H9 (cell line): ENCODE measurements around the gene TUNAR. TPM values are rescaled to one million over a fixed set of nuclear protein-coding genes. Genes with fewer than 3 reads are reported as not detected.

Experiments used
- DNase-seq: peaks from one replicate; pipeline ENCODE4 v3.0.0-alpha.2; 2017
- H2AFZ ChIP-seq: one replicate; pipeline ENCODE4 v1.6.1; 2013; ENCODE audit warnings: mild to moderate bottlenecking, low read length, control low read depth, moderate library complexity
- H2AK5ac ChIP-seq: 2 replicates; pipeline ENCODE4 v1.6.1; 2013; ENCODE audit warnings: low read length, control low read depth, mixed read lengths; ENCODE audit not compliant: insufficient read length
- H2BK120ac ChIP-seq: one replicate; pipeline ENCODE4 v1.6.1; 2013; ENCODE audit warnings: low read depth, mild to moderate bottlenecking, low read length, control low read depth, inconsistent platforms; ENCODE audit not compliant: poor library complexity, severe bottlenecking
- H2BK12ac ChIP-seq: 2 replicates; pipeline ENCODE4 v1.6.1; 2013; ENCODE audit warnings: low read length, control low read depth, mixed read lengths, low read depth; ENCODE audit not compliant: insufficient read length
- H2BK15ac ChIP-seq: 2 replicates; pipeline ENCODE4 v1.6.1; 2013; ENCODE audit warnings: low read depth, low read length, control low read depth
- H2BK20ac ChIP-seq: one replicate; pipeline ENCODE4 v1.6.1; 2013; ENCODE audit warnings: low read depth, mild to moderate bottlenecking, low read length, control low read depth, inconsistent platforms; ENCODE audit not compliant: poor library complexity, severe bottlenecking
- H2BK5ac ChIP-seq: 2 replicates; pipeline ENCODE4 v1.6.1; 2013; ENCODE audit warnings: low read length, control low read depth, mixed read lengths; ENCODE audit not compliant: insufficient read length
- H3K14ac ChIP-seq: 2 replicates; pipeline ENCODE4 v1.6.1; 2013; ENCODE audit warnings: low read length, control low read depth; ENCODE audit not compliant: insufficient read depth
- H3K18ac ChIP-seq: 2 replicates; pipeline ENCODE4 v1.6.1; 2013; ENCODE audit warnings: low read depth, mild to moderate bottlenecking, mixed read lengths, low read length, control low read depth; ENCODE audit not compliant: insufficient read length
- H3K23ac ChIP-seq: 2 replicates; pipeline ENCODE4 v1.6.1; 2013; ENCODE audit warnings: low read length, control low read depth, mixed read lengths, low read depth; ENCODE audit not compliant: insufficient read length
- H3K23me2 ChIP-seq: 2 replicates; pipeline ENCODE4 v1.6.1; 2013; ENCODE audit warnings: low read depth, mild to moderate bottlenecking, mixed read lengths, low read length, control low read depth; ENCODE audit not compliant: insufficient read length, poor library complexity, severe bottlenecking
- H3K27ac ChIP-seq: 2 replicates; pipeline ENCODE4 v1.5.1; 2013; ENCODE audit warnings: low read length, control low read depth, mixed read lengths, low read depth; ENCODE audit not compliant: insufficient read length
- H3K27me3 ChIP-seq: 2 replicates; pipeline ENCODE4 v1.6.1; 2013; ENCODE audit warnings: low read length, control low read depth, inconsistent platforms; ENCODE audit not compliant: insufficient read depth
- H3K4ac ChIP-seq: 2 replicates; pipeline ENCODE4 v1.6.1; 2013; ENCODE audit warnings: low read depth, mild to moderate bottlenecking, control low read depth, inconsistent platforms, low read length, moderate library complexity
- H3K4me1 ChIP-seq: 2 replicates; pipeline ENCODE4 v1.6.1; 2013; ENCODE audit warnings: low read length, control low read depth, inconsistent platforms; ENCODE audit not compliant: insufficient read depth
- H3K4me2 ChIP-seq: 2 replicates; pipeline ENCODE4 v1.6.1; 2013; ENCODE audit warnings: low read length, control low read depth, mixed read lengths; ENCODE audit not compliant: insufficient read length, insufficient read depth
- H3K56ac ChIP-seq: 2 replicates; pipeline ENCODE4 v1.6.1; 2013; ENCODE audit warnings: low read depth, mild to moderate bottlenecking, mixed read lengths, low read length, control low read depth; ENCODE audit not compliant: insufficient read length
- H3K79me1 ChIP-seq: 2 replicates; pipeline ENCODE4 v1.6.1; 2013; ENCODE audit warnings: low read depth, mild to moderate bottlenecking, moderate library complexity, low read length, control low read depth, inconsistent platforms; ENCODE audit not compliant: insufficient read depth, poor library complexity, severe bottlenecking
- H3K79me2 ChIP-seq: 2 replicates; pipeline ENCODE4 v1.6.1; 2013; ENCODE audit warnings: low read length, control low read depth, inconsistent platforms; ENCODE audit not compliant: insufficient read depth
- H3K9ac ChIP-seq: 2 replicates; pipeline ENCODE4 v1.6.1; 2013; ENCODE audit warnings: low read length, control low read depth, mixed read lengths; ENCODE audit not compliant: insufficient read length; ENCODE audit errors: extremely low read depth
- H3K9me3 ChIP-seq: one replicate; pipeline ENCODE4 v1.6.1; 2013; ENCODE audit warnings: low read depth, low read length, inconsistent platforms; ENCODE audit not compliant: control insufficient read depth
- H3T11ph ChIP-seq: one replicate; pipeline ENCODE4 v1.6.1; 2013; ENCODE audit warnings: mild to moderate bottlenecking, low read length, control low read depth, inconsistent platforms
- H4K20me1 ChIP-seq: one replicate; pipeline ENCODE4 v1.6.1; 2013; ENCODE audit not compliant: control insufficient read depth, insufficient read length, insufficient read depth
- H4K5ac ChIP-seq: 2 replicates; pipeline ENCODE4 v1.6.1; 2013; ENCODE audit warnings: low read depth, mild to moderate bottlenecking, mixed read lengths, low read length, control low read depth; ENCODE audit not compliant: insufficient read length
- H4K8ac ChIP-seq: replicated peaks from 2 replicates; pipeline ENCODE4 v1.6.1; 2013; ENCODE audit warnings: low read length, control low read depth, mixed read lengths, low read depth; ENCODE audit not compliant: insufficient read length
- H4K91ac ChIP-seq: 2 replicates; pipeline ENCODE4 v1.6.1; 2013; ENCODE audit warnings: low read depth, mild to moderate bottlenecking, moderate library complexity, mixed read lengths, low read length, control low read depth; ENCODE audit not compliant: insufficient read length
- H3K27ac Mint-ChIP-seq, 3 experiments: 2 replicates in 2 of 3; 3 replicates in 1 of 3; pipeline ENCODE4 v1.8.0; 2020 to 2021; ENCODE audit warnings: mixed read lengths in 3 of 3, mild to moderate bottlenecking in 1 of 3, moderate library complexity in 1 of 3
- H3K27me3 Mint-ChIP-seq: 2 replicates; pipeline ENCODE4 v1.8.0; 2021; ENCODE audit warnings: low read depth, mild to moderate bottlenecking, moderate library complexity, mixed read lengths
- H3K36me3 Mint-ChIP-seq, 3 experiments: 2 replicates in 2 of 3; 3 replicates in 1 of 3; pipeline ENCODE4 v1.8.0; 2020 to 2021; ENCODE audit warnings: low read depth in 3 of 3, mixed read lengths in 3 of 3; ENCODE audit not compliant: insufficient read depth in 1 of 3
- H3K4me1 Mint-ChIP-seq, 2 experiments: 2 replicates each; pipeline ENCODE4 v1.8.0; 2020; ENCODE audit warnings: mixed read lengths in 2 of 2
- H3K4me3 Mint-ChIP-seq, 2 experiments: 2 replicates in 1 of 2; 3 replicates in 1 of 2; pipeline ENCODE4 v1.8.0; 2020 to 2021; ENCODE audit warnings: mild to moderate bottlenecking in 2 of 2, mixed read lengths in 2 of 2, moderate library complexity in 1 of 2
- H3K9me3 Mint-ChIP-seq, 2 experiments: 2 replicates in 1 of 2; 3 replicates in 1 of 2; pipeline ENCODE4 v1.8.0; 2020; ENCODE audit warnings: mild to moderate bottlenecking in 2 of 2, mixed read lengths in 2 of 2, moderate library complexity in 1 of 2
- CTCF ChIP-seq: fragments of 200-600 bp; sonication (generic); conservative IDR thresholded peaks from 3 replicates; pipeline ENCODE4 v1.8.0; 2021; ENCODE audit warnings: antibody characterized with exemption, mild to moderate bottlenecking
- WGBS: extraction: QIAGEN DNeasy Blood & Tissue Kit; methylation state at CpG from one replicate; pipeline ENCODE4 v1.1.7; 2013; ENCODE audit warnings: missing lambda C conversion rate, low lambda C conversion rate, mixed read lengths; ENCODE audit not compliant: insufficient read length; ENCODE audit errors: extremely low coverage; 5-methylcytosine and 5-hydroxymethylcytosine counted together
- total RNA-seq: library from RNA; stranded (reverse); gene quantifications from 2 replicates; pipeline ENCODE4 v1.2.1, GENCODE V29; 2021

TUNAR gene
- total RNA-seq, 1 experiment from 2014 or later: 26.2 TPM

GRCh38 chr14:95832012-95832411, 44.6 kb upstream of the TUNAR start:
- Histone ChIP-seq H3K9me3 (no peaks in the 10 kb centered on the region), H2BK20ac (no peak overlapping the region), H2BK12ac (no peak overlapping the region), H3K18ac (no peak overlapping the region), H3K9ac (no peak overlapping the region), H4K8ac (no peak overlapping the region), H2BK5ac (no peak overlapping the region), H4K91ac (no peak overlapping the region), H3K56ac (no peak overlapping the region), H2AK5ac (no peak overlapping the region), H3K4me2 (no peak overlapping the region), H3T11ph (no peak overlapping the region), H3K23me2 (no peaks in the 10 kb centered on the region), H3K4me1 (peaks cover 3% of the 10 kb centered on the region; the same call in 1 of the 2 replicates), H3K14ac (no peak overlapping the region), H3K79me2 (no peaks in the 10 kb centered on the region), H3K23ac (no peak overlapping the region), H2AFZ (no peak overlapping the region), H2BK120ac (no peak overlapping the region), H3K4ac (no peak overlapping the region), H2BK15ac (no peak overlapping the region), H4K20me1 (no peaks in the 10 kb centered on the region), H3K27me3 (no peaks in the 10 kb centered on the region), H3K27ac (no peak overlapping the region), H4K5ac (no peak overlapping the region), H3K79me1 (no peaks in the 10 kb centered on the region)
- no CpG with 5 or more reads among the region's 8 CpGs for WGBS
- peak; percentile 57 for DNase-seq
- TF ChIP-seq CTCF: no peak
- Mint-ChIP-seq H3K27ac (peak overlapping the region in 1 of 3 experiments; percentile 79; a peak in 1 of 7 replicates), H3K4me3 (no peak overlapping the region), H3K36me3 (peaks cover 0 to 8% (median 0%) of the 10 kb centered on the region in 3 experiments; a peak in 1 of 7 replicates), H3K9me3 (peaks cover 2 to 3% of the 10 kb centered on the region in 2 experiments; a peak in 2 of 5 replicates), H3K27me3 (peaks cover 14% of the 10 kb centered on the region; the same call in 1 of the 2 replicates), H3K4me1 (peaks cover 29 to 32% of the 10 kb centered on the region in 2 experiments)
